Measurements from ENCODE around the gene HEXA.
"Not testable (repeated sequence)": the region's sequence is repeated elsewhere in the genome, so short reads cannot be mapped to it uniquely, and the experiment has no call there.

Gene HEXA

DNA sequence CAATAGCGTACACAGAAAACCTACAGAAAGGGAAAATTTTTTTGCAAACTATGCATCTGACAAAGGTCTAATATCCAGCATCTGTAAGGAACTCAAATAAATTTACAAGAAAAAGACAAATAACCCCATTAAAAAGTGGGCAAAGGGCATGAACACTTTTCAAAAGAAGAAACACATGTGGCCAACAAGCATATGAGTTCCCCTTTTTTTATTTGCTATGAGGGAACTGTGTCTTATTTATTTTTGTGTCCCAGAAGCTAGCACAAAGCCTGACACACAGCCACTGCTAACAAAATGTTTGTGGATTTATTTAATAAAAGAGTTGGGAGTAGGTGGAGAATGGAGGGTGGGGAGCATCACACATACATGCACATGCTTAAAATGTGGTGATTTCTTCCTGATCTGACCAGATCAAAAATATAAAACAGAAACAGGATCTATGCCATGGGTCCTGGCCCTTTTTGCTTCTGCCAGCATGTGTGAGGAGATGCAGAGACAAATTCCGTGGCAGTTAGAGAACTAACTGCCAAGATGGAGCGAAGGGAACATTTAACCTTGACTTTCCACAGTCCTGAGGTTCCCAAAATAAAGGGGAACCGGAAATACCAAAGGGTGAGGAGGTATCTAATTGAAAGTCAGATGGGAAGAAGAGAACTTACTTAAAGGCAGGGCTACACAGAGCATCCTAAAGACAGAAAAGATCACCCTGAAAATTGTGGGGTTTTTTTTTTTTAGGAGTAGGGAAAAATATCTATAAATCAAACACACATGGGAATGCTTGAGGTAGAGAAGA, 22.2 kb upstream of the HEXA start, which contains the start of gene TMEM202:
Gene TMEM202 (plus strand): TSS at position 510 of the 793 bp plus-strand sequence. CDS start 22 bp downstream, at position 532.
- Histone ChIP-seq H3K27ac (ENCODE audit: low read depth, low read length, poor library complexity, severe bottlenecking) (no peak within 1 kb of the TSS), H3K4me2 (ENCODE audit: low read length) (no peak within 1 kb of the TSS), H3K9me2 (ENCODE audit: low read depth, low read length) (no peaks in the 10 kb centered on the region), H2AFZ (ENCODE audit: low read length) (no peak within 1 kb of the TSS), H3K9ac (ENCODE audit: low read length) (no peak within 1 kb of the TSS), H3K36me3 (ENCODE audit: insufficient read depth, low read length) (no peaks in the 10 kb centered on the region), H4K20me1 (ENCODE audit: insufficient read depth, low read length) (no peaks in the 10 kb centered on the region), H3K4me3 (ENCODE audit: low read depth, low read length, poor library complexity, severe bottlenecking) (no peak within 1 kb of the TSS), H3K4me1 (ENCODE audit: insufficient read depth, low read length, severe bottlenecking) (no peaks in the 10 kb centered on the region), H3K9me3 (ENCODE audit: low read length) (no peaks in the 10 kb centered on the region), H3K27me3 (ENCODE audit: insufficient read depth, low read length) (no peaks in the 10 kb centered on the region), H3F3A (ENCODE audit: insufficient read depth, low read length) (no peaks in the 10 kb centered on the region), H3K79me2 (ENCODE audit: insufficient read depth, low read length) (no peaks in the 10 kb centered on the region)
- TF ChIP-seq EZH2 (IDR thresholded peaks at IDR 0.05; ENCODE audit: borderline replicate concordance, low read length): no peak
- TF ChIP-seq, protein P1, sequence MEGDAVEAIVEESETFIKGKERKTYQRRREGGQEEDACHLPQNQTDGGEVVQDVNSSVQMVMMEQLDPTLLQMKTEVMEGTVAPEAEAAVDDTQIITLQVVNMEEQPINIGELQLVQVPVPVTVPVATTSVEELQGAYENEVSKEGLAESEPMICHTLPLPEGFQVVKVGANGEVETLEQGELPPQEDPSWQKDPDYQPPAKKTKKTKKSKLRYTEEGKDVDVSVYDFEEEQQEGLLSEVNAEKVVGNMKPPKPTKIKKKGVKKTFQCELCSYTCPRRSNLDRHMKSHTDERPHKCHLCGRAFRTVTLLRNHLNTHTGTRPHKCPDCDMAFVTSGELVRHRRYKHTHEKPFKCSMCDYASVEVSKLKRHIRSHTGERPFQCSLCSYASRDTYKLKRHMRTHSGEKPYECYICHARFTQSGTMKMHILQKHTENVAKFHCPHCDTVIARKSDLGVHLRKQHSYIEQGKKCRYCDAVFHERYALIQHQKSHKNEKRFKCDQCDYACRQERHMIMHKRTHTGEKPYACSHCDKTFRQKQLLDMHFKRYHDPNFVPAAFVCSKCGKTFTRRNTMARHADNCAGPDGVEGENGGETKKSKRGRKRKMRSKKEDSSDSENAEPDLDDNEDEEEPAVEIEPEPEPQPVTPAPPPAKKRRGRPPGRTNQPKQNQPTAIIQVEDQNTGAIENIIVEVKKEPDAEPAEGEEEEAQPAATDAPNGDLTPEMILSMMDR (IDR thresholded peaks at IDR 0.05; ENCODE audit: low read length): no peak

DNA sequence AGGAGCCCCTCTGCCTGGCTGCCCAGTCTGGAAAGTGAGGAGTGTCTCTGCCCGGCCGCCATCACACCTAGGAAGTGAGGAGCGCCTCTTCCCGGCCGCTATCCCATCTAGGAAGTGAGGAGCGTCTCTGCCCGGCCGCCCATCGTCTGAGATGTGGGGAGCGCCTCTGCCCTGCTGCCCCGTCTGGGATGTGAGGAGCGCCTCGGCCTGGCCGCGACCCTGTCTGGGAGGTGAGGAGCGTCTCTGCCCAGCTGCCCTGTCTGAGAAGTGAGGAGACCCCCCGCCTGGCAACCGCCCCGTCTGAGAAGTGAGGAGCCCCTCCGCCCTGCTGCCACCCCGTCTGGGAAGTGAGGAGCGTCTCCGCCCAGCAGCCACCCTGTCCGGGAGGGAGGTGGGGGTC, 20.5 kb upstream of the HEXA start:
- not testable (repeated sequence) for H3K9me3 ChIP-seq (ENCODE audit: low read length); H3F3A ChIP-seq (ENCODE audit: insufficient read depth, low read length)

DNA sequence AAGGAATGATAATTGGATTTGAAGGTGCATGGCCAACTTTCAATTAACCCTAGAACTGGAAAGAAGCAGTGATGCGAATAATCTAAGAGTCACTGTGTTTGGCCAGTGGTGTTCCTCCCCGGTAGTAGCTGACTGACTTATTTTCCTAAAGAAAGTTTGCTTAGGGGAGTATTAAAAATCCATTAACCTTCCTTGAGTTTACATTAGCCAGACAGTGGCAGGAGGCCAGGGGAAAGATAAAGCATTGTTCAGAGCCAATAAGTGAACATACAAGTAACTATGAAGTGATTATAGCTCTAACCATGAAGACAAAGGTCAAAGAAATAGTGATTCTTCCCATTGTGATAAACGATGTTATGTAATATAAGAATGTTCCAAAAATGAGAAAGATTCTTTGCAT, 13.4 kb upstream of the HEXA start:
- Histone ChIP-seq H3K4me2 (ENCODE audit: low read length) (no peak overlapping the region), H3K4me3 (ENCODE audit: low read depth, low read length, poor library complexity, severe bottlenecking) (no peak overlapping the region), H3K27ac (ENCODE audit: low read depth, low read length, poor library complexity, severe bottlenecking) (no peak overlapping the region), H3K9me3 (ENCODE audit: low read length) (no peaks in the 10 kb centered on the region), H3F3A (ENCODE audit: insufficient read depth, low read length) (no peaks in the 10 kb centered on the region), H3K36me3 (ENCODE audit: insufficient read depth, low read length) (no peaks in the 10 kb centered on the region), H4K20me1 (ENCODE audit: insufficient read depth, low read length) (no peaks in the 10 kb centered on the region), H3K27me3 (ENCODE audit: insufficient read depth, low read length) (no peaks in the 10 kb centered on the region), H3K4me1 (ENCODE audit: insufficient read depth, low read length, severe bottlenecking) (no peaks in the 10 kb centered on the region), H3K9ac (ENCODE audit: low read length) (no peak overlapping the region), H2AFZ (ENCODE audit: low read length) (no peak overlapping the region), H3K79me2 (ENCODE audit: insufficient read depth, low read length) (no peaks in the 10 kb centered on the region), H3K9me2 (ENCODE audit: low read depth, low read length) (no peaks in the 10 kb centered on the region)
- TF ChIP-seq EZH2 (IDR thresholded peaks at IDR 0.05; ENCODE audit: borderline replicate concordance, low read length): no peak
- TF ChIP-seq, protein P1 (IDR thresholded peaks at IDR 0.05; ENCODE audit: low read length): no peak

More for the DNA sequence above, 20.5 kb upstream of the HEXA start:
- not testable (repeated sequence) for H3K79me2 ChIP-seq (ENCODE audit: insufficient read depth, low read length); H3K4me3 ChIP-seq (ENCODE audit: low read depth, low read length, poor library complexity, severe bottlenecking); H2AFZ ChIP-seq (ENCODE audit: low read length); H3K27ac ChIP-seq (ENCODE audit: low read depth, low read length, poor library complexity, severe bottlenecking); H3K36me3 ChIP-seq (ENCODE audit: insufficient read depth, low read length); H3K27me3 ChIP-seq (ENCODE audit: insufficient read depth, low read length); H3K4me2 ChIP-seq (ENCODE audit: low read length); H4K20me1 ChIP-seq (ENCODE audit: insufficient read depth, low read length); H3K9ac ChIP-seq (ENCODE audit: low read length); H3K9me2 ChIP-seq (ENCODE audit: low read depth, low read length); H3K4me1 ChIP-seq (ENCODE audit: insufficient read depth, low read length, severe bottlenecking)

DNA sequence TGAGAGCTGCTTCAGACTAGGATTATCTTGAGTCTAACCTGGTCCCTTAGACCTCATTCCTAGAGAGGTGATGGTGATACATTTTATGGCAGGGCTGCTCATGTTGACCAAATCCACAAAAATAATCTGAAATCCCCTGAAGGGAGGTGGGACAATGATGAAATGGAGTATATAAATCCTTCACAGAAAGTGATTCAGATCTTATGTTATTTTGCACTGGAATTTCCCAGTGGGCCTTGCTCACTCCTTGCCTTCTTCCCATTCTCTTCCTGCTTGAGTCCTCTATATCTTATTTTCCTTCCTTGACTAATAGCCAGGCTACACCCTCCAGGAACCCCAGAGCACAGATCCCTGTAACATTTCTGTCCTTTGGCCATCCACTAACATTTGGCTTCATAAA, 11.9 kb upstream of the HEXA start:
- no peaks in the 10 kb centered on the region for H4K20me1 ChIP-seq (ENCODE audit: insufficient read depth, low read length)
- no peaks in the 10 kb centered on the region for H3K9me3 ChIP-seq (ENCODE audit: low read length)
- no peaks in the 10 kb centered on the region for H3K4me1 ChIP-seq (ENCODE audit: insufficient read depth, low read length, severe bottlenecking)
- no peak overlapping the region for H3K4me3 ChIP-seq (ENCODE audit: low read depth, low read length, poor library complexity, severe bottlenecking)
- H3F3A ChIP-seq (ENCODE audit: insufficient read depth, low read length): no peaks in the 10 kb centered on the region
- TF ChIP-seq, protein P1 (IDR thresholded peaks at IDR 0.05; ENCODE audit: low read length): no peak
- TF ChIP-seq EZH2 (IDR thresholded peaks at IDR 0.05; ENCODE audit: borderline replicate concordance, low read length): no peak
- no peaks in the 10 kb centered on the region for H3K79me2 ChIP-seq (ENCODE audit: insufficient read depth, low read length)
- no peaks in the 10 kb centered on the region for H3K27me3 ChIP-seq (ENCODE audit: insufficient read depth, low read length)
- no peaks in the 10 kb centered on the region for H3K9me2 ChIP-seq (ENCODE audit: low read depth, low read length)
- H2AFZ ChIP-seq (ENCODE audit: low read length): no peak overlapping the region
- H3K36me3 ChIP-seq (ENCODE audit: insufficient read depth, low read length): no peaks in the 10 kb centered on the region
- no peak overlapping the region for H3K4me2 ChIP-seq (ENCODE audit: low read length)
- H3K9ac ChIP-seq (ENCODE audit: low read length): no peak overlapping the region
- no peak overlapping the region for H3K27ac ChIP-seq (ENCODE audit: low read depth, low read length, poor library complexity, severe bottlenecking)

Data from OCI-LY1 (cell line).